HL-60/S4 (cell line): Measurements from ENCODE around the gene GUF1.

Experiments
- in situ Hi-C: fragments of 300-500 bp; cut with MboI; formaldehyde crosslinking; loops from 2 replicates; pipeline ENCODE4 v1.14.3; 2022; ENCODE audit warnings: low sequenced_read_pairs

Gene GUF1, protein sequence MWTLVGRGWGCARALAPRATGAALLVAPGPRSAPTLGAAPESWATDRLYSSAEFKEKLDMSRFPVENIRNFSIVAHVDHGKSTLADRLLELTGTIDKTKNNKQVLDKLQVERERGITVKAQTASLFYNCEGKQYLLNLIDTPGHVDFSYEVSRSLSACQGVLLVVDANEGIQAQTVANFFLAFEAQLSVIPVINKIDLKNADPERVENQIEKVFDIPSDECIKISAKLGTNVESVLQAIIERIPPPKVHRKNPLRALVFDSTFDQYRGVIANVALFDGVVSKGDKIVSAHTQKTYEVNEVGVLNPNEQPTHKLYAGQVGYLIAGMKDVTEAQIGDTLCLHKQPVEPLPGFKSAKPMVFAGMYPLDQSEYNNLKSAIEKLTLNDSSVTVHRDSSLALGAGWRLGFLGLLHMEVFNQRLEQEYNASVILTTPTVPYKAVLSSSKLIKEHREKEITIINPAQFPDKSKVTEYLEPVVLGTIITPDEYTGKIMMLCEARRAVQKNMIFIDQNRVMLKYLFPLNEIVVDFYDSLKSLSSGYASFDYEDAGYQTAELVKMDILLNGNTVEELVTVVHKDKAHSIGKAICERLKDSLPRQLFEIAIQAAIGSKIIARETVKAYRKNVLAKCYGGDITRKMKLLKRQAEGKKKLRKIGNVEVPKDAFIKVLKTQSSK

DNA sequence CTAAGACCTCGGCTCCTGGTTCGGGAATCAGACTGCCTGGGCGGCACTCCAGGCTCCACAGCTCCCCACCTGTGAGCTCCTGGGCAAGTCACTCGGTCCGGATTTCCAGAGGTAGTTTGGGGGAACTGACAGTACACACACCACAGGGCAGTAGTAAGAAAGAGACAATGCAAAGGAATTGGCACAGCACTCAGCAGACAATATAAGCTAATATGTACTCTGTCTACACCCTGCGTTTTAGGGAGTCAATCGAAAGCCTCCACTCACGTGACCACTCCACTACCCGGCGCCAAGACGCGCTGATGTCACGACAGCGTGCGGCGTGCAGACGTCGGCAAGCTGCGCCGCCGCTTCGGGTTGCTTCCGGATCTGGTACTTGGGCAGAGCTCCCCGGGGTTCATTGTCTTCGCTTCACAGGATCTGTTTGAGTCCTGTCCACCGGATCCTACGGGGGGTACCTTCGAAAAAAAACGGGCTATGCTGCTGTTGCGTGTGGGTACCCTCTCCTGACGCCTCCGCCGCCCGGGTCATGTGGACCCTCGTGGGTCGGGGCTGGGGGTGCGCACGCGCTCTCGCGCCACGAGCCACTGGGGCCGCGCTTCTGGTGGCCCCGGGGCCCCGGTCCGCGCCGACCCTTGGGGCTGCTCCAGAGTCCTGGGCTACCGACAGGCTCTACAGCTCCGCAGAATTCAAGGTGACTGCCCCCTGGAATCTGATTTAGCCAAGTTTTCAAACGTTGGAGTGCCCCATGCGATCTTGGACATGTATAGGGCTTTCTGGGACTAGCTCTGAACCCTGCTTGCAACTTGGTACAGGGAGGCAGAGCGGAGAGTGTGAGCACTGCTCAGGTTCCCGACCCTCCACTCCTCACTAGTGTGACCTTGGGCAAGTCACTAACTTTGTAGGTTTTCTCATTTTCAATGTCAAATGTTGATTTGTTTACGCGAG lies at the start of gene GUF1:
Gene GUF1, plus strand, starts transcription at position 327 of the 948 bp plus-strand sequence. Its CDS starts 203 bp downstream, at position 530.
- in situ Hi-C loops, result no loop called here

DNA sequence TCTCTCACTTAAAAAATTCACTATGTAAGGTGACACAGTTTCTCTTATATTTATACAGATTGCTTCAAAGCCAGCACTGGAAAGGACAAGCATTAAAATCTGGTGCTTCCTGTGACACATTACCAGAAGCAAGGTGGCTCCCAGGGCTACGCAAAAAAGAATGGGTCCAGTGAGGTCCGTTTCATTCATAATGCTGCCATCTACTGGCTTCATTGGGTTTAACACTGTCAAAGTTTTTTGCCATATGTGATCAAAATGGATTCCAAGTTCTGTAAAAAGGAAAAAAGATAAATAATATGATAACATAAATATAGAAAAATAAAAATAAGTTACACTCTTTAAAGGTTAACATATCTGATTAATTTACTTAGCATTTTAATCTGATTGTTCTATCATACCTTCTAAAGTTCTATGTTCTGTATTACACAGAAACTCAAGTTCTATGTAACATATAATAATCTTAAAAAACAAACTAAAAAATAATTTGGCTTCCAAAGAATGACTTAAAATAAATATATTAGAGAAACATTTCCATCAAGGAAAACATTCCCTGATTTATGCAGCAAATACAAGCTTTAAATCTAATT lies 48.8 kb upstream of the GUF1 start:
- in situ Hi-C loops, result no loop called here

DNA sequence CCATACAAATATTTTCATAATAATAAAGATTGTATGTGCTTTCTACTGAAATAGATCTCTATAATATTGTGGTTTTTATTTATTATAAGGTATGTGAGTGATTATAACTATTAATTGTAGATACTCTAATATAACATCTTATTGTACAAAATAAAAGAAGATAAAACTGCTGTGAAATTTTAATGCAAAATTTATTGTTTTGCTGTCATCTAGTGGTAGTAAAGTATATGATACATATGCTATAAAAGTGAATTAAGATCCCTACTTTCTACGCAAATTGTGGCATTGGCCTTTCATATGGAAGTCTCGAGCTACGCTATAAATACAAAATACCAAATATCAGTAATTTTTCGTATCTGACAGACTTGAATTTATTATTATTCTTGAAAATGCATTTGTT lies 46.1 kb upstream of the GUF1 start:
- in situ Hi-C loops, result no loop called here

DNA sequence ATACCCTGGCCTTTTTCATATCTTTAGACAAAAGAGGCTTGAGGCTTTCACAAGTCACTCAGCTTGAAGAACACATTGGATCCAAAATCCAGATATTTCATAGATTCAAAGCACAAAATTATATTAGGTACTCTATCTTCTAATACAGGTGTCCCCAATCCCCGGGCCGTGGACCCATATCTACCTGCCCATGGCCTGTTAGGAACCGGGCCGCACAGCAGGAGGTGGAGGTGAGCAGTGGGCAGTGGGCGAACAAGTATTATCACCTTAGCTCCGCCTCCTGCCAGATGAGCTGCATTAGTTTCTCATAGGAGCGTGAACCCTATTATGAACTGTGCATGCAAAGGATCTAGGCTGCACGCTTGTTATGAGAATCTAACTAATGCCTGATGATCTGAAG lies 45.5 kb upstream of the GUF1 start:
- in situ Hi-C loops, result no loop called here

DNA sequence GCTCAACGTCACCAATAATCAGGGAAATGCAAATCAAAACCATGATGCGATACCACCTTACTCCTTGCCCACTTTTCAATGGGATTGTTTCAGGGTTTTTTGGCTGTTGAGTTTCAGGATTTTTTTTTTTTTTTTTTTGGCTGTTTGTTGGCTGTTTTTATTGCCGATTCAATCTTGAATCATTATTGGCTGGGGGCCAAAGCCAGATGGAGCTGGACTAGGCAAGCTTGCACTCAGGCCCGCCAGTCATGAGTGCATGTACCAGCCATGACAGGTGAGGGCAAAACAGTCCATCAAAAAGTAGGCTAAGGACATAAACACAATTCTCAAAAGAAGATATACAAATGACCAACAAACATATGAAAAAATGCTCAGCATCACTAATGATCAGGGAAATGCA lies 40.1 kb upstream of the GUF1 start:
- in situ Hi-C loops, result no loop called here

DNA sequence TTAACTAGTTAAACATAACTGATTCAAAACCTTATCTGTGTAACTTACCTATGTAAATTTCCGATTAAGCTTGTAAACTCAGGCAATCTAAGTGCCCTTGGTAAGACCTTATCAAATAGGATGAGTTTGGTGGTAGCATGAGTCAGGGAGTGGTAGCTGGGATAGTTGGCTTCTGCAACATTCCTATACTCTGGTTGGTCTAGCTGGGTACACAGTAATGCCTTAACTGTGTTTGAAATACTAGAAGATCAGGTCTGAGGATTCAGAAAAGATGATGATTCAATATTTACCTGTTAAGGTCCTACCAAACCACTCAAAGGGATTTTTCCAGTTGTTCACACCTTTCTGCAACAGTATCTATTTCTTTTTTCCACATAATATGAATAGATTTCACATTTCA lies 32.1 kb upstream of the GUF1 start:
- in situ Hi-C loops, result no loop called here

DNA sequence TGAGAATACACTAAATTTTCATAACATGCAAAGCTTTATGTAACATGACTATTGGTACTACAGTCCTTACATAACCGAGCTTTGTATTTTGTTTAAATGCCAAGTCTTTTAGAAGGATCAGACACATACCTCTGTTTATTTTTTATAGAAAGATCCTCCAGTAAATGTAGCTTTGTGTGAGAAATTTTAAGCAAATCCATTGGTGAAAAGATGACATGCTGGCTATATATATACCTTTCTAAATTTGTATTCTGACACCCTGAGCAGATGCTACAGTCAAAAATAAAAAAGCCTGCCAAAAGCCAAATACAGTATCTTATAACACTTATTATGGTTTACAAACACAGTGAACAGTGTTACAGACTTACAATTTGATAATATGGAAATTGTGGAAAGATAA lies 26.8 kb upstream of the GUF1 start, which contains the start of gene YIPF7:
Gene YIPF7, minus strand, starts transcription at position 201 of the 400 bp plus-strand sequence. CDS start 1,525 bp downstream, outside the sequence.
- in situ Hi-C loops, result no loop called here

DNA sequence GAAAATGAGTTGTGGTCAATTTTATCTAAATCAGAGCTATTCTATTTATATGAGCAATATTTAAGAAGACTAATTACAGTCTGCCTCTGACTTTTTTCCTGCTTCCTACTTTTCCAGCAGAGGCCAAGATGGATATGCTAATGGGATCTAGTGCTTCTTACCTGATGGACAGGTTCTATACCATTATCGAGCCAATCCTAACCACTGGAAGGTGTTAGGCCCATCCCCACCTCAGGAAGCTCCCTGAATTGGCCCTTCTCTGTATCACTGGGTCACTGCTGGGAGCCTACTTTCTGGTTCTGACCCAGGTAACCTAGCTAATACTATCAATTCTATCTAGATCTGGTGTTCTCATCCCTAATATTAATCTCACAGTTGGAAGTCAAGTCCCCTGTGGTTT lies 26.2 kb upstream of the GUF1 start:
- in situ Hi-C loops, result no loop called here

DNA sequence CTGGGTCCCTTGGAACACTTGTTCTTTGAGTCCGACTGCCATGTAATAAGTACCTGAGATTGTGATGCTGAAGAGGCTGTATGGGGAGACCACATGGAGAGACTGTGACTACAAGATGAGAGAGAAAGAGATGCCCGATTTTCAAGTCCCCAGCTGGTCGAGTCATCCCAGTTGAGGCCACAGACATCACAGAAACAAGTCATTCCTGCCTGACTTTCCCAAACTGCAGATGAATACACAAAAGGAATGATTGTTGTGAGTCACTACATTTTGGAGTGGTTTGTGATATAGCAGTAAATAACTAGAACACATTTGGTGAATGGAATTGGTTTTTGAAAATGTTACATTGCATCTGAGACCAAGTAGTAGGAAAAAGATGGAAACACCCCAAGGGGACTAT lies 17.8 kb upstream of the GUF1 start:
- in situ Hi-C loops, result no loop called here

DNA sequence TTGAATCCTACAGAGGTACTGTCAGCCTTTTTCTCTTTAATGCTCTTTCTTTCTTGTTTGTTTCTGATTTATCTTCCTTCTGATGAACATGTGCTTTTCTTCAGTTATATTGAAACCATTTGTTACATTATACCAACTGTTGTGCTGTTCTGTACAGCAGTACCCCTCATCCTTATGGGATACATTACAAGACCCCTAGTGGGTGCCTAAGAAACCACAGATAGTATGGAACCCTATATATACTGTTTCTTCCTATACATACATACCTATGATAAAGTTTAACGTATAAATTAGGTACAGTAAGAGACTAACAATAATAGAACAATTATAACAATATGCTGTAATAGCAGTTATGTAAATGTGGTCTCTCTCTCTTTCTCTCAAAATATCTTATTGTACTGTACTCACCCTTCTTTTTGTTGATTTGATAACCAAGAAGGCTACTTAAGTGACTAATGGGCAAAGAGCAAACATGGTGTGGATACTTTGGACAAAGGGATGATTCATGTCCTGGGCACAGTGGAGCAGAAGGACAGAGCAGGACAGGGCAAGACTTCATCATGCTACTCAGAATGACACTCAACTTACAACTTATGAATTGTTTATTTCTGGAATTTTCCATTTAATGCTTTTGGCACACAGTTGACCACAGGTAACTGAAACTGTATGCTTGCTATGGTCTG lies 16.1 kb upstream of the GUF1 start:
- in situ Hi-C loops, result no loop called here

DNA sequence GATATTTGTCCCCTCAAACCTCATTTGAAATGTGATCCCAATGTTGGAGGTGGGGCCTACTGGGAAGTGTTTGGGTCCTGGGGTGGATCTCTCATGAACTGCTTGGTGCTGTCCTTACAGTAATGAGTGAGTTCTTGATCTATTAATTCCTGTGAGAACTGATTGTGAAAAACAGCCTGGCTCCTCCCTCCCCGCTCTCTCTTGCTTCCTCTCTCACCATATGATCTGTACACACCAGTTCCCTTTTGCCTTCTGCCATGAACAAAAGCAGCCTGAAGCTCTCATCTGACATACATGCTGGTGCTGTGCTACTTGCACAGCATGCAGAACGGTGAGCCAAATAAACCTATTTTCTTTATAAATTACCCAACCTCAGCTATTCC lies 15.6 kb upstream of the GUF1 start:
- in situ Hi-C loops, result no loop called here

DNA sequence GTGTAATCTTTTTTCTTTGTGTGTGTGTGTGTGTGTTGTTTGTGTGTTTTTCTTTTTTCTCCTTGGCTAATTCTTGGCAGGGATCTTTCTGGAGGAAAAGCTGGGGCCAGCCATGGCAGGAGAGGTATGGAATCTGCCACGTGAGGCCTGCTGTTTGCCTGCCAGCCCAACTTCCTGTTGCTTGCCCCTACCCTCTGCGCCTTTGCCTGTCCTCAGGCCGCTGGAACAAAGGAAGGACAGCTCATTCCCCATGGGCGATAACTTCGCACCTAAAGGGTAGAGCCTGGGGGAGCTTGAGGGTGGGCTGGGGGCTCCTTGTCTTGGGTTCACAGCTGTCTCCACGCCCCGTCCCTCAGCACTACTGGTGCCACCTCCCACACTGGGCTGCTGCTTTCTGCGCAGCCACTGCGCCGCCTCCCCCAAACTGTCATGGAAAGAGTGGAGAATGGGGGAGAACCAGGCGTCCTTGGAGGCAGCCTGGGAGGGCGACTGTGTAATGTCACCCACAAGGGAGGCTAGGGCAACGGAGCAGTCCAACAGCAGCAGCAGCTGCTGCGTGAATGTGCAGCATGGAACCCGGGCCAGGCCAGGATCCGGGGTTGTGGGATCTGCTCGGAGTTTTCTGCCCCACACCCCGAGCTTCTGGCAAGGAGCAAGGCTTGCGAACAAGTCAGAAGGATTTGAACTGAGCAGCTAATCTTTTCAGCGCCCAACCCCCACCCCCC lies 14.5 kb upstream of the GUF1 start:
- in situ Hi-C loops, result no loop called here

DNA sequence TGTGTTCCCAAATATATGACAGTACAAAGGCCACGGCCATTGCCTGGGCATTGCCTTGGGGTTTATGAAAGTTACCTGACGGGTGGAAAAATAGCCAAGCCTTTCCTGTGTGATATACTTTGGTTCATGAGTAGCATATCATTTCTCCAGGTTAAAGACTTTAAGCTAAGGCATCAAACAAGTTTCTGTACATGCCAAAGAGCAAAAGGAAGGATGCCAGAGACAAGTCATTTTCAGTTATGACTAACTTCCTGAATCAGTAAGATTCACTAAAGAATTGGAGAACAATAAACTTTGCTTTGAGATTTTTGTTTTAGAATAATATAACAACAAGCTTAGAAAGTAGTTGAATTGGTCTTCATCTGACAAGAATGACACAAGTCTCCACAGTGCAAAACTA lies 9.7 kb upstream of the GUF1 start:
- in situ Hi-C loops, result no loop called here

DNA sequence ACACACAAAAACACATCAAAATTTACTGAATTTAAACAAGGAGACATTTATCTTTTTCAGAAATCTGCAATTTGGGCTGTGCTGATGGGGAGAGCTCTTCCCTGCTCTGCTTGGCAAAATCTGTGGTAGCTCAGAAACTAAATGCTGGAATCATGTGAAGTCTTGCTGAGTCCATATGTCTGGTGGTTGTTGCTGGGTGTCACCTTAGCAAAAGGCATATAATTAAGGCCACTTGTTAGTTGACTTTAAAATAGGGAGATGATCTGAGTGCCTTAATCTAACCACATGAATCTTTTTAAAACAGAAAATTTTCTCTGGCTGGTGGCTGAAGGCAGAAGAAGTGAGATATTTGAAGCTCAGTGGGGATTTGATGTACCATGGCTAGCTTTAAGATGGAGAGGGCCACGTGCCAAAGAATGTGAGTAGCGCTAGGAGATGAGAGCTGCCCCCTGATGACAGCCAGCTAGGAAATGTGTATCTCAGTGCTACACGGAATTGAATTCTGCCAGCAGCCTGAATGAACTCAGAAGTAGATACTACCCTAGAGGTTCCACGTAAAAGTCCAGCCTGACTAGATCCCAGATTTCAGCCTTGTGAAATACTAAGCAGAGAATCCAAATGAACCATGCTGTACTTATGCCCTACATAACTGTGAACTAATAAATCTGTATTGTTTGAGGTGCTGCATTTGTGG lies 7.6 kb upstream of the GUF1 start:
- in situ Hi-C loops, result no loop called here

DNA sequence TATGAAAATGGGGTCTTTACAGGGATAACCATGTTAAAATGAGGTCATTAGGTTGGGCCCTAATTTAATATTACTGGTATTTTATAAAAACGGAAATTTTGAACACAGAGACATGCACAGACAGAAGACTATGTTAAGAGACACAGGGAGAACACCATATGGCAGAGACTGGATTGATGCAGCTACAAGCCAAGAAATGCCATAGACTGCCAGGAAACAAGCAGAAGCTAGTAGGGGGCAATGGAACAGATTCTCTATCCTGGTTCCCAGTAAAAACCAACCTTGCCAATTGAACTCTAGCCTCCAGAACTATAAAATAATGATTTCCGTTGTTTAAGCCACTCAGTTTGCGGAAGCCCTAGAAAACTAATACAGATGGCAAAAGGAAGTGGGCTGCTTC lies 6.6 kb upstream of the GUF1 start:
- in situ Hi-C loops, result no loop called here

DNA sequence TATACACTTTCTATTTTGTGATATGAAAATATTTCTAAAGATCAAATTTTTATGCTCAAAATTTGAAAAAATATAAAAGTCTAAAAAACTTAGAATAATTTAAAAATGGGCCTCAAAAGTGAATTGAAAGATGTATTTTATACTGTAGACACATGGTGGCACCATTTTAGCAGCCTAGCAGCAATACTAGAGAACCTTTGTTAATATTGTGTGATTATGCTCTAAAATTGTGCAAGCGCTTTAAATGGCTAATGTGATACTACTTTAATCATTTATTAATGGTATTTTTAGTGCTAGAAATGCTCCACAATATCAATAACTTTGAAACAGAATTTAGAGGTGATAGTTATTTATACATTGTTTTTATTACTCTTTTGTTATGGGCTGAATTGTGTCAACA lies 3.7 kb upstream of the GUF1 start:
- in situ Hi-C loops, result no loop called here

DNA sequence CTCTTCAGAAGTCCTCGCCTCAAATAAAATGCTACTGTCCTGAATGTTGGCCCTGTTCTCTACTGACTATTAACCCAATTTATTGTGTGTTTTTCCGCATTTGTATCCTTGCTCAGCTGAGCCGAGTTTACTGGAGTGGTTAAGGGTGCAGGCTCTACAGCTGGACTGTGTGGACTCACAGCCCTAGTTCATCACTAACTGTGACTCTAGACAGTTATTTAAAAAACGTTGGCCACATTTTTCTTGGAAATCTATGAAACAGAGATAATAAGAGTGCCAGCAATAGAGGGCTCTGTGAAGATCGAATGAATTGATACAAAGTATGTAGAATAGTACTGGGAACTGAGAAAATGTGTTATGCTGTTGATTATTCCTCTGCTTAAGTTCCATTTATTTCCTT lies 2.9 kb upstream of the GUF1 start:
- in situ Hi-C loops, result no loop called here

DNA sequence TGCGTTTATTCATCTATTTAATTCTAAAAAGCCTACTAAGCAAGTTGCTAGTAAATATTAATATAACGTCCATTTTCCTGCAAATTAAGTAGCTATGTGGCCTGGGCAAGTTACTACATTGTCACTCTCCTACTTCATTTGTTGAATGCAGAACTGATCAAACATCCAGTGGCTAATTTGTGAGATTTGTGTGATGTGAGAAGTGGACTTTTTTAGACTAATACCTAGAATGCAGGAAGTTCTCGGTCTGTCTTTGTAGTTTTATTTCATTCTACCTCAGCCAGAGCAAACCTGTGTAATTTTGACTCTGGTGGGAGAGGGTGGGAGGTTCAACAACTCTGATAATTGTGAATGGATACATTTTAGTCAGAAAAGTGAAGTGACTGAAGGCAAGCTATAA lies 840 bp downstream of the GUF1 start:
- in situ Hi-C loops, result no loop called here

DNA sequence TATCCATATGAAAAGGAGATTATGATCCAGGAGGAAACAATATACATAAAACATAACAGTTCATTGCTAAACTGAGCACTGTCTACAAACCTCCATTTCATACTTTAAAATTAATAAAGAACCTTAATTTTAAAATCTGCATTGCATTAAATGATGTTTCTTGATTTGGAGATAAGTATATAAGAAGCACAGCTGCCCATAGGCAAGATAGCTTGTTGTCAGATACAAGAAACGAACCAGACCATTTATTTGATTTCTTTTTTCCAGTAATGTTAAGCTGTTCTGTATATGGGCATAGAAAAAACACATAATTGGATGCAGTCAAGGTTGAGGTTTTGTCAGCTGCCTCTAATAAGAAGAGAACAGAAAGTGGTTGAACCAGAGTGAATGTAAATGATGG lies 6.4 kb downstream of the GUF1 start:
- in situ Hi-C loops, result no loop called here
